Activated B cell treated with CpG ODN at 0.5 μM for 24 hours (primary cell): ENCODE results near the gene BRD8. TPM values are rescaled to one million over a fixed set of nuclear protein-coding genes. Genes with fewer than 3 reads are reported as not detected.

Source experiments
- ATAC-seq: fragments of 200-7000 bp; cut with Tn5 transposase; one replicate; pipeline ENCODE4 v1.10.0; 2021; ENCODE audit warnings: low read depth, mild to moderate bottlenecking, moderate library complexity
- CTCF ChIA-PET: fragments of 350-600 bp; sonication (Branson Sonifier 250); formaldehyde crosslinking; loops from one replicate; lab custom pipeline; 2021; ENCODE audit warnings: antibody characterized with exemption; lab: Charles Lee
- POLR2A ChIA-PET: fragments of 350-600 bp; sonication (Branson Sonifier 250); formaldehyde crosslinking; loops from one replicate; lab custom pipeline; 2021; ENCODE audit warnings: antibody characterized with exemption; lab: Charles Lee
- DNase-seq: peaks from one replicate; pipeline ENCODE4 v3.0.0; 2022
- H3K27ac Mint-ChIP-seq: one replicate; pipeline ENCODE4 v1.8.0; 2020; ENCODE audit warnings: mixed read lengths
- H3K27me3 Mint-ChIP-seq: one replicate; pipeline ENCODE4 v1.8.0; 2021; ENCODE audit warnings: mixed read lengths
- H3K36me3 Mint-ChIP-seq: one replicate; pipeline ENCODE4 v1.8.0; 2021; ENCODE audit warnings: low read depth, mixed read lengths
- H3K4me1 Mint-ChIP-seq: one replicate; pipeline ENCODE4 v1.8.0; 2021; ENCODE audit warnings: mixed read lengths
- H3K4me3 Mint-ChIP-seq: one replicate; pipeline ENCODE4 v1.8.0; 2020; ENCODE audit warnings: mild to moderate bottlenecking, mixed read lengths
- H3K9me3 Mint-ChIP-seq: one replicate; pipeline ENCODE4 v1.8.0; 2020; ENCODE audit warnings: mixed read lengths
- intact Hi-C: fragments of 100-400 bp; cut with micrococcal nuclease; formaldehyde crosslinking; loops from one replicate; pipeline ENCODE4 v1.15.1; 2024
- total RNA-seq: library from RNA; stranded (reverse); gene quantifications from 2 replicates; pipeline ENCODE4 v1.2.3, GENCODE V29; 2022
- TF ChIP-seq, protein P1 (sequence below): fragments of 200-600 bp; IDR thresholded peaks from one replicate; pipeline ENCODE4 v1.8.0; 2022; ENCODE audit warnings: antibody characterized with exemption, mild to moderate bottlenecking

The BRD8 gene
- total RNA-seq, 1 donor from 2014 or later = 77.8 TPM

DNA sequence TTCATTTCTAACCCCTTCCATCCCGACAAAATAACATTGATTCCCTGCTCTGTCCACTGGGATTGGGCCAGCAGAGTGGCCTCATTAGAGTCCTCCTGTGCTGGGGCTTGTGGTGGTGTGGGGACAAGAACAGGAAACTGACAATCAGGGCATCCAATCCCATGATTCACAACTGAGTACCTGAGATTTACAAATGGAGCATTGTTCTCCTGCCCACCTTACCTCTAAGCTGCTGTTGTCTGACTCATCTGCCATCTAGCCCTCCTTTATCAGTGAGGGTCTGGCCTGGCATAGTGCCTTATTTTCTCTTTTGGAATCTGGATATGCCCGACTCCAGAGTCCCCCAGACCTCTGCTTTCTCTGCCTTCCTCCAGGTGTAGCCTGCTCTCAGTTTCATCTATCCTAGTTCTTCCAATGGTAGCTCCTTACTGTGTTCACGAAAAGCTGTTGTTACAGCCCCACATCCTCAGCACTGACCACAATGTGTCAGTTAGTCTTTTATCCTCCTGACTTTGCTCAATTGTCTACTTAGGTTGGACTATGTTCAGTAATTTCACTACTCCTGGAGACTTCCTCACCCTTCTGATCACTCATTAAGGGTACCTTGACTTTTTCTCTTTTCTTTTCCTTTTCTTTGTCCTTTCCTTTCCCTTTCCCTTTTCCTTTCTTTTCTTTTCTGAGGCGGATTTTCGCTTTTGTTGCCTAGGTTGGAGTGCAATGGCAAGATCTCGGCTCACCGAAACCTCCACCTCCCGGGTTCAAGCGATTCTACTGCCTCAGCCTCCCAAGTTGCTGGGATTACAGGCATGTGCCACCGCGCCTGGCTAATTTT is 81.2 kb downstream of the BRD8 start:
- ATAC-seq (no peak), DNase-seq (no peak)
- H3K36me3 Mint-ChIP-seq = no peaks in the 10 kb centered on the region
- no peak overlapping the region for H3K4me3 Mint-ChIP-seq
- H3K9me3 Mint-ChIP-seq = no peaks in the 10 kb centered on the region
- POLR2A ChIA-PET = no interaction called here
- H3K27ac Mint-ChIP-seq = no peak overlapping the region
- peaks cover 7% of the 10 kb centered on the region for H3K4me1 Mint-ChIP-seq
- CTCF ChIA-PET = interaction anchor here (1.0 kb wide), 1 partner anchor 36 kb away, joined by 3 read pairs; no protein-coding TSS in a partner anchor
- intact Hi-C loops = no loop called here
- TF ChIP-seq, protein P1, sequence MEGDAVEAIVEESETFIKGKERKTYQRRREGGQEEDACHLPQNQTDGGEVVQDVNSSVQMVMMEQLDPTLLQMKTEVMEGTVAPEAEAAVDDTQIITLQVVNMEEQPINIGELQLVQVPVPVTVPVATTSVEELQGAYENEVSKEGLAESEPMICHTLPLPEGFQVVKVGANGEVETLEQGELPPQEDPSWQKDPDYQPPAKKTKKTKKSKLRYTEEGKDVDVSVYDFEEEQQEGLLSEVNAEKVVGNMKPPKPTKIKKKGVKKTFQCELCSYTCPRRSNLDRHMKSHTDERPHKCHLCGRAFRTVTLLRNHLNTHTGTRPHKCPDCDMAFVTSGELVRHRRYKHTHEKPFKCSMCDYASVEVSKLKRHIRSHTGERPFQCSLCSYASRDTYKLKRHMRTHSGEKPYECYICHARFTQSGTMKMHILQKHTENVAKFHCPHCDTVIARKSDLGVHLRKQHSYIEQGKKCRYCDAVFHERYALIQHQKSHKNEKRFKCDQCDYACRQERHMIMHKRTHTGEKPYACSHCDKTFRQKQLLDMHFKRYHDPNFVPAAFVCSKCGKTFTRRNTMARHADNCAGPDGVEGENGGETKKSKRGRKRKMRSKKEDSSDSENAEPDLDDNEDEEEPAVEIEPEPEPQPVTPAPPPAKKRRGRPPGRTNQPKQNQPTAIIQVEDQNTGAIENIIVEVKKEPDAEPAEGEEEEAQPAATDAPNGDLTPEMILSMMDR = no peak
- peaks cover 5% of the 10 kb centered on the region for H3K27me3 Mint-ChIP-seq

DNA sequence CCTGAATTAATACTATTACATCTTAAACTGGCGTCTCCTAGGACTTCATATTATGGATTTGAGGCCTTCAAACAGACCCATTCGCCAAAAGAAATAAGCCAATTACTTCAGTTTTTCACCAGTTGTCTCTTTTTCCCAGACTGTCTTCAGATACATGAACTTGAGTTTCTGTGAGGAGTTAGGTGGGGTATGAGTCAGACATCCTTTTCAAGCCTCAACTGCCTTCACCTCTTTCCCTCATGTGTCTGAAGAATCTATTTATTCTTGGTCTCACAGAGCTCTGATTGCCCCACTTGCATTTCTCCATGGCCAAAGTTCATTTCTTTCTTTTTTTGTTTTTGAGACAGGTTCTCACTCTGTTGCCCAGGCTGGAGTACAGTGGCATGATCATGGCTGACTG is 82.1 kb downstream of the BRD8 start:
- intact Hi-C loops = no loop called here
- TF ChIP-seq, protein P1 = no peak
- DNase-seq = no peak
- H3K27ac Mint-ChIP-seq = no peak overlapping the region
- no peaks in the 10 kb centered on the region for H3K9me3 Mint-ChIP-seq
- H3K4me1 Mint-ChIP-seq = peaks cover 2% of the 10 kb centered on the region
- no peak overlapping the region for H3K4me3 Mint-ChIP-seq
- no peaks in the 10 kb centered on the region for H3K36me3 Mint-ChIP-seq
- ChIA-PET POLR2A (no interaction called here), CTCF (interaction anchor here (1.0 kb wide), 1 partner anchor 37 kb away, joined by 3 read pairs; no protein-coding TSS in a partner anchor)
- H3K27me3 Mint-ChIP-seq = peaks cover 7% of the 10 kb centered on the region
- ATAC-seq = no peak

DNA sequence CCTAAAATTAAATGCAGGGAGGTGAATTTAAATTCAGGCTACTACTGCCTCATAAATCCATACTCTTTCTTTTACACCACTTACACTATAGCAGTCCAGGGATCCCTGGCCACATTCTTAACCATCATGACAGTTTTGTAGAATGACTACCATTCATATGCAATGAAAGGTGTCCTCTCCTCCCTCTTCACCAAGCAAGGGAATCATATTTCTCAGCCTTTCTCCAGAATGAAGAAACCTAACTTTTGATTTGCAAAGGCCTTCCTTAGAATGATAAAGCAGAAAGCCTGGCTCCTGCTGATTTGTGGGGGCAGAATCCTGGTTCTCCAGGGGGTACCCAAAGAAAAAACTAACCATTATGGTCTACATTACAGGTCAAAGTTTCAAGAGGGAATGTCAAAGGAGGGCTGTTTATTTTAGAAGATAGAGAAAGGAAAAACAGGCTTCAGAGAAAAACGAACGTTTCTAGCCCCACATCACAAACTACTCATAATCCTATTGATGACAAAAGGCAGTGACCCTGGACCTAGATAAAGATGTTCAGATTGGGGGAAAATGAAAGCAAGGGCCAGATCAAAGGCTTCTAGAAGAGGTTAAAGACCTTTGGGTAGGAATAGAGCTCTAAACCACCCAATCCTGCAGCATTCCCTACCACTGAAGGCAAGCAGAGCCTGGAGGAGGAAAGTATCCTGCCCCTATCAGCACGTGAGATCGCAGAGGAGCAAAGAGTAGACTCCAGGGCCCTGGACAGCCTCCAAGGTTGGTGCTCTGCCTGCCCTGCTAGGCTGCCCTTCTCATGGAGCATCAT is 83.1 kb downstream of the BRD8 start:
- TF ChIP-seq, protein P1 = no peak
- ATAC-seq = no peak
- H3K27ac Mint-ChIP-seq = no peak overlapping the region
- ChIA-PET CTCF (no interaction called here), POLR2A (no interaction called here)
- no peak overlapping the region for H3K4me3 Mint-ChIP-seq
- no peaks in the 10 kb centered on the region for H3K4me1 Mint-ChIP-seq
- DNase-seq = no peak
- H3K27me3 Mint-ChIP-seq = peaks cover 13% of the 10 kb centered on the region
- no peaks in the 10 kb centered on the region for H3K9me3 Mint-ChIP-seq
- intact Hi-C loops = no loop called here
- no peaks in the 10 kb centered on the region for H3K36me3 Mint-ChIP-seq

GRCh38 chr5:138093036-138093435 is 85.4 kb downstream of the BRD8 start:
- intact Hi-C loops = no loop called here
- no peaks in the 10 kb centered on the region for H3K36me3 Mint-ChIP-seq
- ChIA-PET POLR2A (no interaction called here), CTCF (no interaction called here)
- no peaks in the 10 kb centered on the region for H3K4me1 Mint-ChIP-seq
- peaks cover 11% of the 10 kb centered on the region for H3K27me3 Mint-ChIP-seq
- no peaks in the 10 kb centered on the region for H3K9me3 Mint-ChIP-seq
- TF ChIP-seq, protein P1 = no peak
- ATAC-seq (no peak), DNase-seq (no peak)
- no peak overlapping the region for H3K27ac Mint-ChIP-seq
- H3K4me3 Mint-ChIP-seq = no peak overlapping the region

- DNase-seq = no peak
- Mint-ChIP-seq H3K9me3 (no peaks in the 10 kb centered on the region), H3K27ac (no peak overlapping the region), H3K4me1 (no peaks in the 10 kb centered on the region), H3K36me3 (no peaks in the 10 kb centered on the region), H3K4me3 (no peak overlapping the region), H3K27me3 (peaks cover 11% of the 10 kb centered on the region)
- ATAC-seq = no peak
- CTCF ChIA-PET = no interaction called here
- POLR2A ChIA-PET = no interaction called here
- intact Hi-C loops = no loop called here
- TF ChIP-seq, protein P1 = no peak
Observed at GRCh38 chr5:138092301-138092700, 86.1 kb downstream of the BRD8 start.
